Measurements from ENCODE around the gene NKAP.

DNA sequence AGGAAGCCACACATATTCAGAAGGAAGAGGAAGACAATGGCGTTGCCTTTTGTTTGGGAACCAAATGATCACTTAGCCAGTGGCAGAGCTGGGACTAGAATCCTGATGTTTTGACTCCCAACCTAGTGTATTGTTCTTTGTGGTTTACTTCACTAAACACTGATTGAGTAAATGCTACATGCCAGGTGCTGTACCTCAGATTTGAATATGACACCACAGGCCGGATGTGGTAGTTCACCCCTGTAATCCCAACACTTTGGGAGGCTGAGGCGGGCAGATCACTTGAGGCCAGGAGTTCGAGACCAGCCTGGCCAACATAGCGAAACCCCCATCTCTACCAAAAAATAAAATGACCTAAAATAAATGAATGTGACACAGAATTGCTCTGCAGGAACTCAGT lies 63.5 kb downstream of the NKAP start:
- TF ChIP-seq, protein P1, sequence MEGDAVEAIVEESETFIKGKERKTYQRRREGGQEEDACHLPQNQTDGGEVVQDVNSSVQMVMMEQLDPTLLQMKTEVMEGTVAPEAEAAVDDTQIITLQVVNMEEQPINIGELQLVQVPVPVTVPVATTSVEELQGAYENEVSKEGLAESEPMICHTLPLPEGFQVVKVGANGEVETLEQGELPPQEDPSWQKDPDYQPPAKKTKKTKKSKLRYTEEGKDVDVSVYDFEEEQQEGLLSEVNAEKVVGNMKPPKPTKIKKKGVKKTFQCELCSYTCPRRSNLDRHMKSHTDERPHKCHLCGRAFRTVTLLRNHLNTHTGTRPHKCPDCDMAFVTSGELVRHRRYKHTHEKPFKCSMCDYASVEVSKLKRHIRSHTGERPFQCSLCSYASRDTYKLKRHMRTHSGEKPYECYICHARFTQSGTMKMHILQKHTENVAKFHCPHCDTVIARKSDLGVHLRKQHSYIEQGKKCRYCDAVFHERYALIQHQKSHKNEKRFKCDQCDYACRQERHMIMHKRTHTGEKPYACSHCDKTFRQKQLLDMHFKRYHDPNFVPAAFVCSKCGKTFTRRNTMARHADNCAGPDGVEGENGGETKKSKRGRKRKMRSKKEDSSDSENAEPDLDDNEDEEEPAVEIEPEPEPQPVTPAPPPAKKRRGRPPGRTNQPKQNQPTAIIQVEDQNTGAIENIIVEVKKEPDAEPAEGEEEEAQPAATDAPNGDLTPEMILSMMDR (IDR thresholded peaks at IDR 0.05 in 8 of 11, conservative IDR thresholded peaks at IDR 0.05 in 3 of 11) = no peak
- TF ChIP-seq POLR2A (IDR thresholded peaks at IDR 0.05) (no peak), POLR2AphosphoS5 (IDR thresholded peaks at IDR 0.05) (no peak)

All from spleen (tissue), 7 donors.